Neural progenitor cell (in vitro differentiated cells): ENCODE measurements around the gene MPPED2.

ENCODE experiments used
- EZH2 ChIP-seq: fragments of 200-600 bp; sonication (generic); IDR thresholded peaks from 2 replicates; pipeline ENCODE4 v1.6.1; 2017; ENCODE audit warnings: antibody characterized with exemption, mild to moderate bottlenecking, moderate library complexity
- EZH2phosphoT487 ChIP-seq: fragments of 200-600 bp; sonication (generic); IDR thresholded peaks from 2 replicates; pipeline ENCODE4 v1.6.1; 2017; ENCODE audit warnings: antibody characterized with exemption
- TF ChIP-seq, protein P1 (sequence below): fragments of 200-600 bp; sonication (generic); IDR thresholded peaks from 2 replicates; pipeline ENCODE4 v1.5.1; 2017; ENCODE audit warnings: antibody characterized with exemption, mild to moderate bottlenecking

DNA sequence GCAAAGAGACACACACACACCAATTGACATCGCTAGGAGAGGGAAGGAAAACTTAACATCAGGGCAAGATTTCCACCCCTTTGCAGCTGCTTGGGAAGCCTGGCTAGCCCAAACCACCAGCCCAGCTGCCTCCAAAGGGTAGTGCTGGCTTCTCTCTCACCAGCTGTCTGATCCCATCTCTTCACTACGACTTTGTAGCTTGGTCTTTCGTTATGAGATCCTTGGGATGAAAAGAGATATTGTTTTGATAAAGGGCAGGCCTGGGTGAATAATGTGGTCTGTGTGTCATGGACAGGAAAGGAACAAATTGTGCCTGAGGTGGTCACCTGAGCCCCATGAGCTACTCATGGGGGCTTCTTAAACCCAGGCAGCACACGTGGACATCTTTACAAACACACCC, 161.3 kb downstream of the MPPED2 start:
- TF ChIP-seq, protein P1, sequence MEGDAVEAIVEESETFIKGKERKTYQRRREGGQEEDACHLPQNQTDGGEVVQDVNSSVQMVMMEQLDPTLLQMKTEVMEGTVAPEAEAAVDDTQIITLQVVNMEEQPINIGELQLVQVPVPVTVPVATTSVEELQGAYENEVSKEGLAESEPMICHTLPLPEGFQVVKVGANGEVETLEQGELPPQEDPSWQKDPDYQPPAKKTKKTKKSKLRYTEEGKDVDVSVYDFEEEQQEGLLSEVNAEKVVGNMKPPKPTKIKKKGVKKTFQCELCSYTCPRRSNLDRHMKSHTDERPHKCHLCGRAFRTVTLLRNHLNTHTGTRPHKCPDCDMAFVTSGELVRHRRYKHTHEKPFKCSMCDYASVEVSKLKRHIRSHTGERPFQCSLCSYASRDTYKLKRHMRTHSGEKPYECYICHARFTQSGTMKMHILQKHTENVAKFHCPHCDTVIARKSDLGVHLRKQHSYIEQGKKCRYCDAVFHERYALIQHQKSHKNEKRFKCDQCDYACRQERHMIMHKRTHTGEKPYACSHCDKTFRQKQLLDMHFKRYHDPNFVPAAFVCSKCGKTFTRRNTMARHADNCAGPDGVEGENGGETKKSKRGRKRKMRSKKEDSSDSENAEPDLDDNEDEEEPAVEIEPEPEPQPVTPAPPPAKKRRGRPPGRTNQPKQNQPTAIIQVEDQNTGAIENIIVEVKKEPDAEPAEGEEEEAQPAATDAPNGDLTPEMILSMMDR, result no peak
- TF ChIP-seq EZH2, result no peak
- TF ChIP-seq EZH2phosphoT487, result no peak
